HL-60 (cell line): ENCODE measurements around the gene SLC45A2.

Source experiments
- POLR2AphosphoS5 ChIP-seq: IDR thresholded peaks from 2 replicates; pipeline ENCODE4 v1.6.1; 2012; ENCODE audit warnings: low read depth
- TF ChIP-seq, protein P1 (sequence below): IDR thresholded peaks from one replicate; pipeline ENCODE4 v1.5.1; 2011; ENCODE audit warnings: low read length, control low read depth, inconsistent platforms; ENCODE audit not compliant: insufficient read depth

DNA sequence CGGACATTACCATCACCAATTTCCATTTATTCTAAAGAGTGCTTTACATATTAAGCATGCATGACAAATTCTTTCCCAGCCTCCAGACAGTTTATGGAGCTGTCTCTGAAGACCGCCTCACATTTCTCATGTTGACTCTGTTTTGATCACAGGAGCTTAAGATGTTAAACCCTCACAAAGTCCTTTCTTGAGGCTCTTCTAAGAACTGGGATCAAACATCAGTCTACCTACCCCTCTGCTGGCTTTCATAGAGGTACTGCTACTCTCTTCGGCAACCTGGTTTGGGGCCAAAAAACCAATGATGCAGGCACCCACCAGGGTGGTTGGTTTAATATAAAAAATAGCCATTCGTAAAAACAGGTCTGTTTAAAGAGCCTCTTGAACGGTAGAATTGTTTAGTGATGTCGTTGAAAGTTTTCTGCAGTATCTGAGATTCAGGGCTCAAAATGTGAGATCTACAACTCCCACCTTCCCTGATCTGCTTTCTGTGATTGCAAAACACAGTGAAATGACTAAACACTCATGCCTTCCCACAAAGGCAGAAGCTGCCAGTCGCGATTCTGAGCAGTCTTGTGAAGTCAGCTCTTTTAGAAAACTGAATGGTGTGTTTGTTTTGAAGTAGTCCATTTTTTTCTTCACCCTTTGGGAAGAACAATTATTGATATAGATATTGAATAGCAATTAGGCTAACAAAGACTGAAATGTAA is 44.8 kb downstream of the SLC45A2 start:
- TF ChIP-seq POLR2AphosphoS5 = no peak
- TF ChIP-seq, protein P1, sequence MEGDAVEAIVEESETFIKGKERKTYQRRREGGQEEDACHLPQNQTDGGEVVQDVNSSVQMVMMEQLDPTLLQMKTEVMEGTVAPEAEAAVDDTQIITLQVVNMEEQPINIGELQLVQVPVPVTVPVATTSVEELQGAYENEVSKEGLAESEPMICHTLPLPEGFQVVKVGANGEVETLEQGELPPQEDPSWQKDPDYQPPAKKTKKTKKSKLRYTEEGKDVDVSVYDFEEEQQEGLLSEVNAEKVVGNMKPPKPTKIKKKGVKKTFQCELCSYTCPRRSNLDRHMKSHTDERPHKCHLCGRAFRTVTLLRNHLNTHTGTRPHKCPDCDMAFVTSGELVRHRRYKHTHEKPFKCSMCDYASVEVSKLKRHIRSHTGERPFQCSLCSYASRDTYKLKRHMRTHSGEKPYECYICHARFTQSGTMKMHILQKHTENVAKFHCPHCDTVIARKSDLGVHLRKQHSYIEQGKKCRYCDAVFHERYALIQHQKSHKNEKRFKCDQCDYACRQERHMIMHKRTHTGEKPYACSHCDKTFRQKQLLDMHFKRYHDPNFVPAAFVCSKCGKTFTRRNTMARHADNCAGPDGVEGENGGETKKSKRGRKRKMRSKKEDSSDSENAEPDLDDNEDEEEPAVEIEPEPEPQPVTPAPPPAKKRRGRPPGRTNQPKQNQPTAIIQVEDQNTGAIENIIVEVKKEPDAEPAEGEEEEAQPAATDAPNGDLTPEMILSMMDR = no peak
